ENCODE results near the gene ELAVL3.
"Not testable (repeated sequence)": the region's sequence is repeated elsewhere in the genome, so short reads cannot be mapped to it uniquely, and the experiment has no call there.

ELAVL3 gene

GRCh38 chr19:11435833-11436313, 45.0 kb downstream of the ELAVL3 start:
- in situ Hi-C loops (cut with MboI; ENCODE audit: low sequenced_read_pairs, unreplicated experiment) = no loop called here
- DNase-seq (ENCODE audit: low spot score) = peak; percentile 39

DNA sequence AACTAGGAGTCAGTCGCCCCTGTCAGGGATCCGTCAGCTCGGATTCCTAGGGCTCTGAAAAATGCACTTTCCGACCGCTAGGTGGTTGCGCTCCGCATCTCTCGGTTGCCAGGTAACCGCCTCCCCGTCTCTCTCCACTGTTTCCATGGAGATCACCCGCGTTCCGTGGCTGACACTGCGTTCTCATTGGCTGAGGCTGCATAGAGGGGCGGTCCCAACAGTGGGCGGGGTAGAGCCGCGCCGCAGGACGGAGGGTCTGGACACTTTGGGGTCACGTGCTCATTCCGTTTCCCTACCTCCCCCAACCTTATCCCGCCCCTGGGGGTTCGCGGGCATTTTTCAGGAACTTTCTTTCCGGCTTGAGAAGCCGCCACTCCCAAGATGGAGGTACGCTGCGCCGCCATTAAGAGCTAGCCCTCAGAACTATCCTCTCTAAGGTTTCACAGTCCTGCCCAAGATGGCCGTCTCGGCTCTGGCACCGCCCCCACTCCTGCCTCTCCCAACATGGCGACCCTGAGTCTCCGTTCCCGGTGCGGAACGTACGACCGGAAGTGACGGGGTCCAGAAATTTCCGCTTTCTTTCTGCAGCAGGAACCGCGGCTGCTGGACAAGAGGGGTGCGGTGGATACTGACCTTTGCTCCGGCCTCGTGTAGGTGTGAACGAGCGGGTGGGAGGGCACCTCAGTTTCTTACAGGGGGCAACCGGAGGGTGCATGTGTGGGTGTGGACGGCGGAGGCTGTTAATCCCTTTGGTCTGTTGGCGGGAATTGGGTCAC, 45.6 kb downstream of the ELAVL3 start, which contains the start of the genes ODAD3 and PRKCSH:
Gene ODAD3, minus strand, starts transcription at position 65 of the 776 bp plus-strand sequence. CDS start 105 bp downstream, outside the sequence.
Gene PRKCSH, plus strand, starts transcription at position 579 of the 776 bp plus-strand sequence. CDS start 483 bp downstream, outside the sequence.
- in situ Hi-C loops (cut with MboI; ENCODE audit: low sequenced_read_pairs, unreplicated experiment) = no loop called here
- peak; percentile 99 for DNase-seq (ENCODE audit: low spot score)
- TF ChIP-seq, protein P1, sequence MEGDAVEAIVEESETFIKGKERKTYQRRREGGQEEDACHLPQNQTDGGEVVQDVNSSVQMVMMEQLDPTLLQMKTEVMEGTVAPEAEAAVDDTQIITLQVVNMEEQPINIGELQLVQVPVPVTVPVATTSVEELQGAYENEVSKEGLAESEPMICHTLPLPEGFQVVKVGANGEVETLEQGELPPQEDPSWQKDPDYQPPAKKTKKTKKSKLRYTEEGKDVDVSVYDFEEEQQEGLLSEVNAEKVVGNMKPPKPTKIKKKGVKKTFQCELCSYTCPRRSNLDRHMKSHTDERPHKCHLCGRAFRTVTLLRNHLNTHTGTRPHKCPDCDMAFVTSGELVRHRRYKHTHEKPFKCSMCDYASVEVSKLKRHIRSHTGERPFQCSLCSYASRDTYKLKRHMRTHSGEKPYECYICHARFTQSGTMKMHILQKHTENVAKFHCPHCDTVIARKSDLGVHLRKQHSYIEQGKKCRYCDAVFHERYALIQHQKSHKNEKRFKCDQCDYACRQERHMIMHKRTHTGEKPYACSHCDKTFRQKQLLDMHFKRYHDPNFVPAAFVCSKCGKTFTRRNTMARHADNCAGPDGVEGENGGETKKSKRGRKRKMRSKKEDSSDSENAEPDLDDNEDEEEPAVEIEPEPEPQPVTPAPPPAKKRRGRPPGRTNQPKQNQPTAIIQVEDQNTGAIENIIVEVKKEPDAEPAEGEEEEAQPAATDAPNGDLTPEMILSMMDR (IDR thresholded peaks at IDR 0.05; ENCODE audit: borderline replicate concordance, control extremely low read depth, extremely low read depth, insufficient read depth, missing control alignments) = peak; percentile 75

More at GRCh38 chr19:11435833-11436313, 45.0 kb downstream of the ELAVL3 start:
- TF ChIP-seq, protein P1 (IDR thresholded peaks at IDR 0.05; ENCODE audit: borderline replicate concordance, control extremely low read depth, extremely low read depth, insufficient read depth, missing control alignments) = no peak

- TF ChIP-seq, protein P1 (IDR thresholded peaks at IDR 0.05; ENCODE audit: borderline replicate concordance, control extremely low read depth, extremely low read depth, insufficient read depth, missing control alignments) = no peak
- no peak for DNase-seq (ENCODE audit: low spot score)
- in situ Hi-C loops (cut with MboI; ENCODE audit: low sequenced_read_pairs, unreplicated experiment) = no loop called here
Measured at GRCh38 chr19:11434703-11435056, 46.2 kb downstream of the ELAVL3 start.

GRCh38 chr19:11433526-11433925, 47.3 kb downstream of the ELAVL3 start:
- in situ Hi-C loops (cut with MboI; ENCODE audit: low sequenced_read_pairs, unreplicated experiment); DNase-seq (ENCODE audit: low spot score): not testable (repeated sequence)

DNA sequence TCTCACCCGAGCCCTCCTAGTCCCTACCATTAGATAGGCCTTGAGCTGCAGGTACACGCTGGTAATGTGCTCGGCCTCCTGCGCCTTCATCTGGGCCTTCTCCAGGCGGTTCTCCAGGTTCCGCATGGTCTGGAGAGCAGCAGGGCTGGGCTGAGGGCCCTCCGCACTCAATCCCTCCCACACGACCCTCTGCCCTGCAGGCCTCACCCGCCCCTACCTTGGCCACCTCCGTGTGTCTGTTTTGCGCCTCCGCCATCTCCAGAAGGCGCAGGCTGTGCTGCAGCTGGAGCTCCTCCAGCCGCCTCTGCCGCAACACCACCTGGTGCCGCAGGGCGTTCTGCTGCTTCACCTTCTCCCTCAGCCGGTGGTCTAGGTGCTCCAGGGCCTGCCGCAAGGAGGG, 54.2 kb downstream of the ELAVL3 start:
- in situ Hi-C loops (cut with MboI; ENCODE audit: low sequenced_read_pairs, unreplicated experiment) = no loop called here
- peak; percentile 9 for DNase-seq (ENCODE audit: low spot score)
- TF ChIP-seq, protein P1 (IDR thresholded peaks at IDR 0.05; ENCODE audit: borderline replicate concordance, control extremely low read depth, extremely low read depth, insufficient read depth, missing control alignments) = no peak

DNA sequence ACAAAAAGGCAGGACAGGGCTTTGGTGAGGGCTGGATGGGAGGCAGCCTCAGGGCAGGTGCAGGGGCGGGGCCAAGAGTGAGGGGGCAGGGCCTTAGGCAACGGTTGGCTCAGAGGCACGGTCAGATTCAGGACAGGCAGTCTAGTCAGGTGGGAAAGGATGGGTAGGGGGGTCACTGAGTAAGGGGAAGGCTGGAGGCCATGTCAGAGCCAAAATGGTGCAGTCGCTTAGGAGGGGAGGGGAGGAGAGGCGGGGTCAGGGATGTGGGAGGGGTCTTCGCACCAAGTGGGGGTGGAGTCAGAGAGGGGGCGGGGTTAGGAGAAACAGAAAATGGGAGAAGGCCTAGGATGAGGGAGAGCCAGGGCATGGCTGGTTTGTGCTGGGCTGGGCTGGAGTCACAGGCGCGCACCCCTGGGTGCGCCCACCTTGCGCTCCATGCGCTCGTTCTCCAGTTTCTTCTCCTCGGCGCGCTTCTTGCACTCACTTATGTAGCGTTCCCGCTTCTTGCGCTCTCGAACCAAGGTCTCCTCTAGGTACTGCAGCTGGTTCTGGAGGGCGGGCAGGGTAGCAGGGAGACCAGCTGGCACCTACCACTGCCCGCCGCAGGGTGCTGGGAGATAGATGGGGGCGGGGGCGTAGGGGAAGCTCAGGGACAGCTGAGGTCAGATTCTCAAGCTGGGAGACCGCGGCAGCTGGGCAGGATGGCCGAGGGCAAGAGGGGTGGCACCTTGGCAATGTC, 55.0 kb downstream of the ELAVL3 start:
- in situ Hi-C loops (cut with MboI; ENCODE audit: low sequenced_read_pairs, unreplicated experiment) = no loop called here
- TF ChIP-seq, protein P1 (IDR thresholded peaks at IDR 0.05; ENCODE audit: borderline replicate concordance, control extremely low read depth, extremely low read depth, insufficient read depth, missing control alignments) = no peak
- DNase-seq (ENCODE audit: low spot score) = peak; percentile 15

Data from GM13976 (cell line).